ENCODE data around the gene HM13. TPM values are rescaled to one million over a fixed set of nuclear protein-coding genes. Genes with fewer than 3 reads are reported as not detected.
"Not testable (repeated sequence)": the region's sequence is repeated elsewhere in the genome, so short reads cannot be mapped to it uniquely, and the experiment has no call there.

HM13 gene
- total RNA-seq, 2 donors from 2014 or later: 120 to 206 TPM

GRCh38 chr20:31538326-31538725, 24.1 kb downstream of the HM13 start:
- H3K4me3 Mint-ChIP-seq: no peak overlapping the region
- no peaks in the 10 kb centered on the region for H3K27me3 ChIP-seq (ENCODE audit: control insufficient read depth, insufficient read depth, low read length, poor library complexity, severe bottlenecking)
- no peaks in the 10 kb centered on the region for H3K9me3 Mint-ChIP-seq
- TF ChIP-seq CTCF (conservative IDR thresholded peaks at IDR 0.05): no peak
- H3K36me3 Mint-ChIP-seq (ENCODE audit: low read depth): peaks cover 76% of the 10 kb centered on the region
- DNase-seq: no peak
- WGBS, 2 experiments (ENCODE audit: insufficient coverage in 1 of 2, insufficient read length in 1 of 2): 95 to 96% methylated on average over 4 of the region's 4 CpGs
- H3K36me3 ChIP-seq (ENCODE audit: control insufficient read depth, insufficient read depth, low read length): peaks cover 69% of the 10 kb centered on the region
- H3K27me3 Mint-ChIP-seq (ENCODE audit: insufficient read depth): no peaks in the 10 kb centered on the region
- no peaks in the 10 kb centered on the region for H3K4me1 ChIP-seq (ENCODE audit: control insufficient read depth, insufficient read depth, low read length)
- H3K27ac ChIP-seq (ENCODE audit: low read depth, low read length): no peak overlapping the region
- H3K9ac ChIP-seq (ENCODE audit: extremely low read depth, low read length, poor library complexity, severe bottlenecking): no peak overlapping the region
- no peaks in the 10 kb centered on the region for H3K9me3 ChIP-seq (ENCODE audit: control insufficient read depth, low read length)
- H3K27ac Mint-ChIP-seq: no peak overlapping the region
- no peak overlapping the region for H3K4me3 ChIP-seq (ENCODE audit: low read length)
- no peaks in the 10 kb centered on the region for H3K4me1 Mint-ChIP-seq

GRCh38 chr20:31539636-31540035, 25.4 kb downstream of the HM13 start:
- H3K9me3 ChIP-seq (ENCODE audit: control insufficient read depth, low read length); H3K27ac Mint-ChIP-seq; H3K4me1 Mint-ChIP-seq; H3K27ac ChIP-seq (ENCODE audit: low read depth, low read length); DNase-seq; H3K9ac ChIP-seq (ENCODE audit: extremely low read depth, low read length, poor library complexity, severe bottlenecking); H3K27me3 ChIP-seq (ENCODE audit: control insufficient read depth, insufficient read depth, low read length, poor library complexity, severe bottlenecking); H3K4me1 ChIP-seq (ENCODE audit: control insufficient read depth, insufficient read depth, low read length); H3K4me3 Mint-ChIP-seq; H3K9me3 Mint-ChIP-seq; H3K27me3 Mint-ChIP-seq (ENCODE audit: insufficient read depth); H3K4me3 ChIP-seq (ENCODE audit: low read length): not testable (repeated sequence)
- H3K36me3 ChIP-seq (ENCODE audit: control insufficient read depth, insufficient read depth, low read length): peaks cover 69% of the 10 kb centered on the region
- 98 to 100% methylated on average over 1 to 3 of the region's 3 CpGs for WGBS, 2 experiments (ENCODE audit: insufficient coverage in 1 of 2, insufficient read length in 1 of 2)
- peaks cover 75% of the 10 kb centered on the region for H3K36me3 Mint-ChIP-seq (ENCODE audit: low read depth)

- no peaks in the 10 kb centered on the region for H3K4me1 Mint-ChIP-seq
- Histone ChIP-seq H3K36me3 (ENCODE audit: control insufficient read depth, insufficient read depth, low read length) (peaks cover 71% of the 10 kb centered on the region), H3K27me3 (ENCODE audit: control insufficient read depth, insufficient read depth, low read length, poor library complexity, severe bottlenecking) (no peaks in the 10 kb centered on the region), H3K9ac (ENCODE audit: extremely low read depth, low read length, poor library complexity, severe bottlenecking) (no peak overlapping the region), H3K27ac (ENCODE audit: low read depth, low read length) (no peak overlapping the region), H3K4me3 (ENCODE audit: low read length) (no peak overlapping the region), H3K4me1 (ENCODE audit: control insufficient read depth, insufficient read depth, low read length) (no peaks in the 10 kb centered on the region), H3K9me3 (ENCODE audit: control insufficient read depth, low read length) (no peaks in the 10 kb centered on the region)
- H3K9me3 Mint-ChIP-seq: no peaks in the 10 kb centered on the region
- H3K4me3 Mint-ChIP-seq: no peak overlapping the region
- H3K36me3 Mint-ChIP-seq (ENCODE audit: low read depth): peaks cover 74% of the 10 kb centered on the region
- no peak for DNase-seq
- 98 to 100% methylated on average over 3 of the region's 3 CpGs for WGBS, 2 experiments (ENCODE audit: insufficient coverage in 1 of 2, insufficient read length in 1 of 2)
- no peaks in the 10 kb centered on the region for H3K27me3 Mint-ChIP-seq (ENCODE audit: insufficient read depth)
- H3K27ac Mint-ChIP-seq: no peak overlapping the region
- TF ChIP-seq CTCF (conservative IDR thresholded peaks at IDR 0.05): no peak
Measured at GRCh38 chr20:31540406-31540805, 26.2 kb downstream of the HM13 start.

GRCh38 chr20:31542201-31542842, 28.1 kb downstream of the HM13 start:
- 97 to 98% methylated on average over 7 of the region's 7 CpGs for WGBS, 2 experiments (ENCODE audit: insufficient coverage in 1 of 2, insufficient read length in 1 of 2)
- TF ChIP-seq CTCF (conservative IDR thresholded peaks at IDR 0.05): no peak
- Mint-ChIP-seq H3K4me1 (no peaks in the 10 kb centered on the region), H3K36me3 (ENCODE audit: low read depth) (peaks cover 69% of the 10 kb centered on the region), H3K9me3 (no peaks in the 10 kb centered on the region), H3K27ac (peak overlapping the region; percentile 35), H3K4me3 (no peak overlapping the region), H3K27me3 (ENCODE audit: insufficient read depth) (no peaks in the 10 kb centered on the region)
- H3K27me3 ChIP-seq (ENCODE audit: control insufficient read depth, insufficient read depth, low read length, poor library complexity, severe bottlenecking): no peaks in the 10 kb centered on the region
- peaks cover 68% of the 10 kb centered on the region for H3K36me3 ChIP-seq (ENCODE audit: control insufficient read depth, insufficient read depth, low read length)
- H3K27ac ChIP-seq (ENCODE audit: low read depth, low read length): no peak overlapping the region
- DNase-seq: no peak
- no peak overlapping the region for H3K4me3 ChIP-seq (ENCODE audit: low read length)
- H3K9ac ChIP-seq (ENCODE audit: extremely low read depth, low read length, poor library complexity, severe bottlenecking): no peak overlapping the region
- H3K4me1 ChIP-seq (ENCODE audit: control insufficient read depth, insufficient read depth, low read length): no peaks in the 10 kb centered on the region
- no peaks in the 10 kb centered on the region for H3K9me3 ChIP-seq (ENCODE audit: control insufficient read depth, low read length)

All from endodermal cell (in vitro differentiated cells).